Mononuclear cell (primary cell): ENCODE measurements around the gene OSBPL6. TPM values are rescaled to one million over a fixed set of nuclear protein-coding genes. Genes with fewer than 3 reads are reported as not detected.

Experiments
- H3K27me3 ChIP-seq: 2 replicates; pipeline ENCODE4 v1.6.0; 2011; ENCODE audit warnings: low read length, control low read depth; ENCODE audit not compliant: insufficient read depth
- H3K4me1 ChIP-seq: 2 replicates; pipeline ENCODE4 v1.5.1; 2011; ENCODE audit warnings: mild to moderate bottlenecking, low read length, control low read depth; ENCODE audit not compliant: insufficient read depth
- H3K4me3 ChIP-seq: 2 replicates; pipeline ENCODE4 v1.5.1; 2011; ENCODE audit warnings: mild to moderate bottlenecking, low read length, moderate library complexity
- H3K9me3 ChIP-seq: 2 replicates; pipeline ENCODE4 v1.5.1; 2011; ENCODE audit warnings: low read depth, mild to moderate bottlenecking, control low read depth, low read length
- total RNA-seq: library from RNA; depleted of rRNA; stranded (reverse); fragments of >200 nt; gene quantifications from one replicate; pipeline ENCODE4 v1.2.3, GENCODE V29; 2012

Gene OSBPL6
- total RNA-seq, 1 donor, result 0.21 TPM

GRCh38 chr2:178267660-178268059 lies 73.3 kb downstream of the OSBPL6 start:
- Histone ChIP-seq H3K4me3 (no peak overlapping the region), H3K9me3 (no peaks in the 10 kb centered on the region), H3K27me3 (no peaks in the 10 kb centered on the region), H3K4me1 (no peaks in the 10 kb centered on the region)

GRCh38 chr2:178268435-178268834 lies 74.1 kb downstream of the OSBPL6 start:
- H3K4me3 ChIP-seq, result no peak overlapping the region
- H3K27me3 ChIP-seq, result no peaks in the 10 kb centered on the region
- H3K4me1 ChIP-seq, result no peaks in the 10 kb centered on the region
- H3K9me3 ChIP-seq, result no peaks in the 10 kb centered on the region

GRCh38 chr2:178269438-178270224 lies 75.3 kb downstream of the OSBPL6 start:
- Histone ChIP-seq H3K4me1 (no peaks in the 10 kb centered on the region), H3K27me3 (no peaks in the 10 kb centered on the region), H3K4me3 (no peak overlapping the region), H3K9me3 (no peaks in the 10 kb centered on the region)

GRCh38 chr2:178270338-178270737 lies 76.0 kb downstream of the OSBPL6 start:
- H3K4me1 ChIP-seq, result no peaks in the 10 kb centered on the region
- no peaks in the 10 kb centered on the region for H3K9me3 ChIP-seq
- no peaks in the 10 kb centered on the region for H3K27me3 ChIP-seq
- no peak overlapping the region for H3K4me3 ChIP-seq

- Histone ChIP-seq H3K9me3 (no peaks in the 10 kb centered on the region), H3K27me3 (no peaks in the 10 kb centered on the region), H3K4me1 (no peaks in the 10 kb centered on the region), H3K4me3 (no peak overlapping the region)
These were observed 76.8 kb downstream of the OSBPL6 start for GRCh38 chr2:178271094-178271493.

GRCh38 chr2:178271629-178272333 lies 77.5 kb downstream of the OSBPL6 start:
- Histone ChIP-seq H3K4me3 (no peak overlapping the region), H3K9me3 (no peaks in the 10 kb centered on the region), H3K4me1 (no peaks in the 10 kb centered on the region), H3K27me3 (no peaks in the 10 kb centered on the region)

- H3K9me3 ChIP-seq, result no peaks in the 10 kb centered on the region
- no peaks in the 10 kb centered on the region for H3K4me1 ChIP-seq
- H3K4me3 ChIP-seq, result no peak overlapping the region
- no peaks in the 10 kb centered on the region for H3K27me3 ChIP-seq
These were observed 79.6 kb downstream of the OSBPL6 start for GRCh38 chr2:178273787-178274360.

- H3K4me1 ChIP-seq, result no peaks in the 10 kb centered on the region
- H3K9me3 ChIP-seq, result no peaks in the 10 kb centered on the region
- no peaks in the 10 kb centered on the region for H3K27me3 ChIP-seq
- H3K4me3 ChIP-seq, result no peak overlapping the region
These were observed 81.3 kb downstream of the OSBPL6 start for GRCh38 chr2:178275600-178275999.

GRCh38 chr2:178277741-178278197 lies 83.5 kb downstream of the OSBPL6 start:
- no peaks in the 10 kb centered on the region for H3K9me3 ChIP-seq
- H3K4me3 ChIP-seq, result no peak overlapping the region
- H3K4me1 ChIP-seq, result peaks cover 6% of the 10 kb centered on the region
- no peaks in the 10 kb centered on the region for H3K27me3 ChIP-seq

- Histone ChIP-seq H3K4me1 (peaks cover 6% of the 10 kb centered on the region), H3K4me3 (no peak overlapping the region), H3K9me3 (no peaks in the 10 kb centered on the region), H3K27me3 (no peaks in the 10 kb centered on the region)
These were observed 84.8 kb downstream of the OSBPL6 start for GRCh38 chr2:178279142-178279541.

- Histone ChIP-seq H3K4me1 (peaks cover 6% of the 10 kb centered on the region), H3K4me3 (no peak overlapping the region), H3K9me3 (no peaks in the 10 kb centered on the region), H3K27me3 (no peaks in the 10 kb centered on the region)
These were observed 85.3 kb downstream of the OSBPL6 start for GRCh38 chr2:178279636-178280035.

- Histone ChIP-seq H3K4me1 (peaks cover 6% of the 10 kb centered on the region), H3K9me3 (no peaks in the 10 kb centered on the region), H3K4me3 (no peak overlapping the region), H3K27me3 (no peaks in the 10 kb centered on the region)
These were observed 86.0 kb downstream of the OSBPL6 start for GRCh38 chr2:178280244-178280852.

- Histone ChIP-seq H3K4me3 (no peak overlapping the region), H3K9me3 (no peaks in the 10 kb centered on the region), H3K4me1 (peaks cover 6% of the 10 kb centered on the region), H3K27me3 (no peaks in the 10 kb centered on the region)
These were observed 87.9 kb downstream of the OSBPL6 start for GRCh38 chr2:178282075-178282815.

- H3K4me1 ChIP-seq, result peaks cover 6% of the 10 kb centered on the region
- H3K4me3 ChIP-seq, result no peak overlapping the region
- no peaks in the 10 kb centered on the region for H3K27me3 ChIP-seq
- no peaks in the 10 kb centered on the region for H3K9me3 ChIP-seq
These were observed 89.1 kb downstream of the OSBPL6 start for GRCh38 chr2:178283341-178283918.
